ENCODE measurements around the gene LAT.

DNA sequence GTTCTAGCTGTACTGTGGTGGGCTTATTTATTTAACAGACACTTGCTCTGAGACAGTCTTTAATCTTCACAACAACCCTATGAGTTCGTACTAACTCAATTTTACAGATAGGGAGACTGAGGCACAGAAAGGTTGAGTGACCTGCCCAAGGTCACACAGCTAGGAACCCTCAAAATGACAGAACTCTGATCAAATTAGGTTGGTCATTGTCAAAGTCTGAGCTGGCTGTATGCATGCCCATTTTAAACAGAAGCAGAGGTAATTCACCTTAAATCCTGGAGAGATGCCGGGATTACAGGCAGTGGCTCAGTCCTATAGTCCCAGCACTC is 24.9 kb downstream of the LAT start:
- TF ChIP-seq, protein P1, sequence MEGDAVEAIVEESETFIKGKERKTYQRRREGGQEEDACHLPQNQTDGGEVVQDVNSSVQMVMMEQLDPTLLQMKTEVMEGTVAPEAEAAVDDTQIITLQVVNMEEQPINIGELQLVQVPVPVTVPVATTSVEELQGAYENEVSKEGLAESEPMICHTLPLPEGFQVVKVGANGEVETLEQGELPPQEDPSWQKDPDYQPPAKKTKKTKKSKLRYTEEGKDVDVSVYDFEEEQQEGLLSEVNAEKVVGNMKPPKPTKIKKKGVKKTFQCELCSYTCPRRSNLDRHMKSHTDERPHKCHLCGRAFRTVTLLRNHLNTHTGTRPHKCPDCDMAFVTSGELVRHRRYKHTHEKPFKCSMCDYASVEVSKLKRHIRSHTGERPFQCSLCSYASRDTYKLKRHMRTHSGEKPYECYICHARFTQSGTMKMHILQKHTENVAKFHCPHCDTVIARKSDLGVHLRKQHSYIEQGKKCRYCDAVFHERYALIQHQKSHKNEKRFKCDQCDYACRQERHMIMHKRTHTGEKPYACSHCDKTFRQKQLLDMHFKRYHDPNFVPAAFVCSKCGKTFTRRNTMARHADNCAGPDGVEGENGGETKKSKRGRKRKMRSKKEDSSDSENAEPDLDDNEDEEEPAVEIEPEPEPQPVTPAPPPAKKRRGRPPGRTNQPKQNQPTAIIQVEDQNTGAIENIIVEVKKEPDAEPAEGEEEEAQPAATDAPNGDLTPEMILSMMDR (IDR thresholded peaks at IDR 0.05): no peak
- TF ChIP-seq POLR2A (IDR thresholded peaks at IDR 0.05): no peak
